HG02678 (cell line): Measurements from ENCODE around the gene UGT1A10.
"Not testable (repeated sequence)": the region's sequence is repeated elsewhere in the genome, so short reads cannot be mapped to it uniquely, and the experiment has no call there.

Experiments used
- ATAC-seq: cut with Tn5 transposase; IDR thresholded peaks from one replicate; pipeline ENCODE4 v1.9.1; 2021; ENCODE audit warnings: mild to moderate bottlenecking, moderate library complexity; ENCODE audit not compliant: unreplicated experiment

UGT1A10 gene

GRCh38 chr2:233736868-233737653 is 100.8 kb downstream of the UGT1A10 start:
- not testable (repeated sequence) for ATAC-seq

GRCh38 chr2:233740870-233741269 is 104.6 kb downstream of the UGT1A10 start:
- ATAC-seq, result no peak

GRCh38 chr2:233743464-233744259 is 107.4 kb downstream of the UGT1A10 start:
- no peak for ATAC-seq

DNA sequence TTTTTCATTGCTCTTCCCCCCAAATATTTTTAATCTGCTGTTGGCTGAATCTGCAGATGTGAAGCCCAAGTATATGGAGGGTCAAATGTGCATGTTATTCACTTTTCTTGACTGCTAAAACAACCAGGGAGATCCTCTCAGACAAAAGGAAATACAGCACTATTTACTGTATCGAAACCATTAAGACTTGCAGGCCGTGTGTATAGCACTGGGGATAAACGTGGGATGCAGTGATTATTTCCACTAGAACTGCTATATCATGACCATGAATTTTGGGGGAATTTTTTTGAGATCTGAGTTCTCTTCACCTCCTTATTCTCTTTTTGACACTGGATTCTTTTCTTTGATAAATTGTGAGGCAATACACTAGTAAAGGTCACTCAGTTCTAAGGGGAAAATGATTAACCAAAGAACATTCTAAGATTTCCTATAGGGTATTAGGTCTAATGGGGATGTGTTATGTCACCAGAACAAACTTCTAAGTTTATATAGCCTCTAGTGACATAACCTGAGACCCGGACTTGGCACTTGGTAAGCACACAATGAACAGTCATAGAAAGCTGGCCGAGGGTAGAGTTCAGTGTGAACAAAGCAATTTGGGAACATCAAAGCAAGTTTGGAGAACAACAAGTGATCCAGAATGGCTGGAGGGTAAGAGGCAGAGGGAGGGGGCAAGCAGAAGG is 109.0 kb downstream of the UGT1A10 start:
- no peak for ATAC-seq

DNA sequence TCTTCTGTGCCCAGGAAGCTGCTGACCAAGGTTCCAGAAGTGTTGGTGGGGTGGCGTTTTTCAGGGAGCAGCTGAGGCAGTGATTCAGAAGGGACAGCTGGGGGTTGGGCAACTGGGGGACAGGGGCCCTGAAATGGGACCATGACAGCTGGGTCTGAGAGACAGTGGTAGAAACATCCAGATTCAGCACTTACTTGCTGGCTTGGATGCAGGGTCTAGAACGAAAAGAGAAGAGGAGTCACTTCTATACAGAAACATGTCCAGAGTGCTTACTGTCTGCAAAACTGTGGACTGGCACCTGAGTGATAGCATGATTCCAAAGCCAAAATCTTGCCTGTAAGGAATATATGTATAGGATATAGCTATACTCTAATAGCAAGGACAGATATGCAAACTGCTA is 109.6 kb downstream of the UGT1A10 start:
- not testable (repeated sequence) for ATAC-seq

DNA sequence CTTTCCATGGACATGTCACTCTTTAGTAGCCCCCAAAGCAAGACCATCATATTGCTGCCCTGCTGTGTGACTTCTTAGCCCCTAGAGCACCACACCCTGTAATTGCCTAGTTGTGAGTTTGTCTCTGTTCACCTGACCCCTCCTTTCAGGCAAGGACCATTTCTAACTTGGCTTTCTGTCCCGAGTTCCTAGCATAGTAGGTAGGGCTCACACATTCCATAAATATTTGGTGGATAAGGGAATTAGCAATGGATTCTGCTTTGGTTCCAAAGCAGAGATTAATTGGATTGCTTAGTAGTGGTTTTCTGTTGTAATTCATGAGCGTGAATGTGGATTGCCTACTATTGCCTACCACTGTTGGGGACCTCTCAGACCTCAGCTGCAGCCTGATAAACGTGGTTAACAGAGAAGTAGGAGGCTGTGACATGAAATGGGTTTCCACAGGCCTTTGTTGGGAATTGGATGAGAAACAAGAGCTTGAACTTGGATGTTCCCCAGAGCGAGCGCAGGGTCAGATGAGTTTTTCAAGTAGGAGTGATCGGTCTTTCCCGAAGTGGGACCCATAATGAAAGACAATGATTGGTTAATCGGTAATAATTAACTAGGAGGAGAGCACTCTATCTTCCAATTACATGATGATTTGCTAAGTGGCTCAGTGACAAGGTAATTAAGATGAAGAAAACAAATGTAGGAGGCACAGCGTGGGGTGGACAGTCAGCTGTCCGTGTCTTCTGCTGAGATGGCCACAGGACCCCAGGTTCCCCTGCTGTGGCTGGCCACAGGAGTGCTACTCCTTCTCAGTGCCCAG is 110.4 kb downstream of the UGT1A10 start:
- no peak for ATAC-seq

DNA sequence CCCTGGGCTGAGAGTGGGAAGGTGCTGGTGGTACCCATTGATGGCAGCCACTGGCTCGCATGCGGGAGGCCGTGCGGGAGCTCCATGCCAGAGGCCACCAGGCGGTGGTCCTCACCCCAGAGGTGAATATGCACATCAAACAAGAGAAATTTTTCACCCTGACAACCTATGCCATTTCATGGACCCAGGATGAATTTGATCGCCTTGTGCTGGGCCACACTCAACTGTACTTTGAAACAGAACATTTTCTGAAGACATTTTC is 111.0 kb downstream of the UGT1A10 start:
- no peak for ATAC-seq

- ATAC-seq, result not testable (repeated sequence)
These were observed 114.4 kb downstream of the UGT1A10 start for GRCh38 chr2:233750689-233751088.

GRCh38 chr2:233751212-233752009 is 115.2 kb downstream of the UGT1A10 start:
- ATAC-seq, result not testable (repeated sequence)

GRCh38 chr2:233754872-233755611 is 118.8 kb downstream of the UGT1A10 start:
- no peak for ATAC-seq

- ATAC-seq, result no peak
These were observed 120.3 kb downstream of the UGT1A10 start for GRCh38 chr2:233756429-233757081.

- ATAC-seq, result no peak
These were observed 121.9 kb downstream of the UGT1A10 start for GRCh38 chr2:233758141-233758540.

DNA sequence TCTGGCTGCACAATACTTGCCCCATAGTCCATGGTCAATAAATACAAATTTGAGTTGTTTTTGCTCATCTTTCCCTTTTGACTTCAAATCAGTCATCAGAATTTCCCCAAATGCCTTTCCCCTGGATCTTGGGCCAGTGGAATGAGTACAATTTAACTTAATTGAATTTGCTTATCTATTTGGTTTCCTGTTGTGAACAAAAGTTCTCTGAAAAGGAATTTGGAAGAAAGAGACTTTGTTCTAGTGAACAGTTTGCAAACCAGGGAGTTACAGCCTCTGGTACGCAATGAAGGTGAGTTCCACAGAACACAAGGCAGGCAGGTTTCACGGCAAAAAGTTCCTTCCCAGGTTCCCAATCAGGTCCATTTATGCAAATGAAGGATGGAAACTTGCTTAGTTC is 122.6 kb downstream of the UGT1A10 start:
- no peak for ATAC-seq

GRCh38 chr2:233760043-233760442 is 123.8 kb downstream of the UGT1A10 start, which contains the start of gene UGT1A1:
Gene UGT1A1, plus strand, starts transcription at chr2:233760270. Its CDS starts 18 bp downstream, at chr2:233760288.
- no peak for ATAC-seq

DNA sequence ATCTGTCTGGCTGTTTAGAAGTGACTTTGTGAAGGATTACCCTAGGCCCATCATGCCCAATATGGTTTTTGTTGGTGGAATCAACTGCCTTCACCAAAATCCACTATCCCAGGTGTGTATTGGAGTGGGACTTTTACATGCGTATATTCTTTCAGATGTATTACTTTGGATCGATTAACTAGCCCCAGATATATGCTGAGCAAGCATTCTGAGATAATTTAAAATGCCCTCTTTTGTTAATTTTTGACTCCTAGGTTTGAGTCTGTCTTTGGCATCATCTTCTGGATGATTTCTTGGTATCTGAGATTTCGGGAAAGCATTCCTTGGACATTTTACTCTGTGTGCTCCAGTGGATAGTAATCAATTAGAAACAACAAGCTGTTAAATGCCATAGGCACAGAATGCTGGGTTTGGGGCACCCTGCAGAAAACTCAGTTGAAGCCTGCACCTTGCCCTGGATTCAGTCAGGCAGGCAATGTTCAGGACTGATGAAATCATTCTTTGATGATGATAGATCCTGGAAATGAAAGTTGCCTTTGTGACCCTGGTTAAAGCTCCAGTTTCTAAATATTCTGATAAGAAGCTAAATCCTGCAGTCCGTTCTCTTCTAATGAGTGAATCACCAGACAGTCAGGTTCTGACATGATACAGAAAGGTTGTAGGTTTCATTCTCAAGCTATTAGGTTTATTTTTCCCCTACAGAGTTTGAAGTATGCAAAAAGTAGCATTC is 125.0 kb downstream of the UGT1A10 start:
- ATAC-seq, result no peak

DNA sequence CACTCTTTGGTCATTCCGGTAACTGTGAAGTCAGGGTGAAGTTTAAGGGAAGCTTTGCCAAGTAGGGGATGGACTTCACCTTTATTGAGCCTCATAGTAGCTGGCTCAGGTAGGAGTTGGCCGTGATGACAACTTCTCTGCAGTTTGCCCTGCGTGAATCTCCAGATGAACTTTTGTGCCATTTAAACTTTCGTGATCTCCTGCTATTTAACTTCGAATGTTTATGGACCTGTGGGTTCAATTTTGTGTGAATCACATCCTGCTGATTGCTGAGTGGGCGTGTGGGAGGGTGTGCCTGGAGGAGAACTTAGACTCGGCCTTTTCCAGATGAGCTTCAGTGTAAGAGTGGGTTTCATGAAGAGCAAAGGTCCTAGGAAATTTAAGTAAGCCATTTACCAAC is 128.0 kb downstream of the UGT1A10 start:
- ATAC-seq, result no peak

DNA sequence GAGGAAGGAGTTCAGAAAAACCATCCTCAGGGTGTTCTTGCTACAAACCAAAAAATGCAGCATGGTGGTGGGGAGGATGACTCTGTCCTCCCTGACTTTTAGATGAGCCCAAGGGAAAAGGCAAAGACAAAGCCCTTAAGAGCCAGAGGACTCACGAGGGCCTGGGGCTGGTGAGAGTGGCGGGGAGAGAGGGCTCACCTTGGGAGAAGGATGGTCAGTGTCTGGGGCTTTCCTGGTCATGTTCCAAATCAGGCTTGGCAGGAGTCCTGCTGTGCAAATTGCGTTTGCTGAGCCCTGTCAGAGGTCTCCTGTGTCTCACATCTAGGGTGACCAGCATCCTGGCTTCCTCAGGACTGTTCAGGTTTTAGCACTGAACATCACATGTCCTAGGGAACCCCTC is 128.5 kb downstream of the UGT1A10 start:
- no peak for ATAC-seq

DNA sequence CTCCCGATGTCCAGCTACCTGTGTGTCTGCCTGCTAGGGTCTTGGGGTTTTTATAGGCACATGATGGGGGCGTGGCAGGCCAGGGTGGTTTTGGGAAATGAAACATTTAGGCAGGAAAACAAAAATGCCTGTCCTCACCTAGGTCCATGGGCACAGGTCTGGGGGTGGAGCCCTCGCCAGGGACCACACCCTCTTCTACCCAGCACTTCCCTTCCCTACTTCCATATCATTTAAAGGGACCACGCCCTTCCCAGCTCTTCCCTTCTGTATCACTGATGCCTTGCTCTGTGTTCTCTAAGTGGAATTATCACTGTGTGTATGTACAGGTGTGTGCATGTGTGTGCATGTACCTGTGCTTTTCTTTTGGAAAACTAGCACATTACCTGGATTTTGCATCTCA is 130.2 kb downstream of the UGT1A10 start:
- no peak for ATAC-seq
